Spleen (tissue), 11 donors: Measurements from ENCODE around the gene KIF19. TPM values are rescaled to one million over a fixed set of nuclear protein-coding genes. Genes with fewer than 3 reads are reported as not detected.

Experiments used
- DNase-seq: peaks from one replicate; pipeline ENCODE4 v3.0.0-alpha.2; 2020
- H3K27ac ChIP-seq, 8 donors: fragments of 200-600 bp; sonication (generic) in 7 of 8; 1 replicate in 4 of 8; 2 replicates in 4 of 8; pipeline versions ENCODE4 v1.5.0 to v1.8.0; 2016 to 2021; ENCODE audit warnings: inconsistent platforms in 4 of 8, mild to moderate bottlenecking in 4 of 8, moderate library complexity in 1 of 8
- H3K27me3 ChIP-seq, 7 donors: fragments of 200-600 bp; sonication (generic) in 6 of 7; replicated peaks in 1 of 7; 1 replicate in 4 of 7; 2 replicates in 3 of 7; pipeline versions ENCODE4 v1.5.0 to v1.8.0; 2016 to 2021; ENCODE audit warnings: inconsistent platforms in 3 of 7, mild to moderate bottlenecking in 1 of 7
- H3K36me3 ChIP-seq, 6 donors: fragments of 200-600 bp; sonication (generic) in 5 of 6; 1 replicate in 4 of 6; 2 replicates in 2 of 6; pipeline versions ENCODE4 v1.5.0 to v1.8.0; 2016 to 2021; ENCODE audit warnings: inconsistent platforms in 2 of 6
- H3K4me1 ChIP-seq, 6 donors: fragments of 200-600 bp; sonication (generic) in 5 of 6; 1 replicate in 3 of 6; 2 replicates in 3 of 6; pipeline versions ENCODE4 v1.5.0 to v1.8.0; 2016 to 2021; ENCODE audit warnings: inconsistent platforms in 3 of 6
- H3K4me3 ChIP-seq, 8 donors: fragments of 200-600 bp; sonication (generic) in 7 of 8; 1 replicate in 4 of 8; 2 replicates in 4 of 8; pipeline versions ENCODE4 v1.5.0 to v1.8.0; 2016 to 2021; ENCODE audit warnings: inconsistent platforms in 4 of 8, mild to moderate bottlenecking in 4 of 8, moderate library complexity in 2 of 8
- H3K9me3 ChIP-seq, 8 donors: fragments of 200-600 bp; sonication (generic) in 7 of 8; 1 replicate in 4 of 8; 2 replicates in 4 of 8; pipeline versions ENCODE4 v1.5.0 to v1.8.0; 2016 to 2021; ENCODE audit warnings: inconsistent platforms in 4 of 8
- POLR2A ChIP-seq, 3 donors: fragments of 450-650 bp; IDR thresholded peaks; one replicate each; pipeline ENCODE4 v1.5.1; 2017; ENCODE audit warnings: antibody characterized with exemption in 3 of 3, mild to moderate bottlenecking in 1 of 3
- POLR2AphosphoS5 ChIP-seq, 3 donors: sonication (generic); formaldehyde crosslinking; IDR thresholded peaks; one replicate each; pipeline ENCODE4 v1.5.1; 2017; ENCODE audit warnings: antibody characterized with exemption in 3 of 3
- WGBS, 5 donors: extraction: QIAGEN DNeasy Blood & Tissue Kit in 3 of 5; methylation state at CpG; one replicate each; pipeline versions ENCODE4 v1.1.5 to v1.1.7; 2013 to 2018; 5-methylcytosine and 5-hydroxymethylcytosine counted together
- intact Hi-C: fragments of 100-400 bp; cut with DNase I; formaldehyde crosslinking; loops from one replicate; pipeline ENCODE4 v1.15.0; 2023; ENCODE audit warnings: low total_unique reads
- polyA plus RNA-seq, 3 donors: library from polyadenylated mRNA; stranded (reverse); fragments of 200-250 nt; gene quantifications; one replicate each; pipeline ENCODE4 v1.2.1, GENCODE V29; 2013
- total RNA-seq, 7 donors: library from RNA; depleted of rRNA in 3 of 7; stranded (reverse); fragments of >200 nt in 3 of 7; fragmentation: NEBNext Ultra II Directional in 4 of 7; extraction: Animal tissue kit (Norgen Biotek cat#: 25700) in 4 of 7; gene quantifications; one replicate each; pipeline versions ENCODE4 v1.1.0 to v1.2.1, GENCODE V29; 2016 to 2021
- TF ChIP-seq, protein P1 (sequence below), 11 experiments: fragments of 200-600 bp in 7 of 11; fragments of 450-650 bp in 4 of 11; sonication (generic) in 4 of 11; IDR thresholded peaks in 8 of 11; conservative IDR thresholded peaks in 3 of 11; 1 replicate in 7 of 11; 2 replicates in 4 of 11; pipeline versions ENCODE4 v1.4.0 to v1.8.0; 2016 to 2021; ENCODE audit warnings: antibody characterized with exemption in 11 of 11, inconsistent platforms in 4 of 11, mild to moderate bottlenecking in 1 of 11
- donor health status: healthy with polysubstance abuse.
- donor health status: DM: no; HTN: no; CAD: no; lungs with moderate emphysema.
- donor health status: DM: no; HTN: no; CAD: no.
- donor health status: Bipolar disorder and iron deficiency.
- donor health status: healthy.
- donor health status: DM: no; HTN: no; CAD: no.
- donor health status: DM: yes; HTN: yes; CAD: no.

The KIF19 gene
- total and polyA plus RNA-seq, 10 donors, result 5.7 to 48.2 (median 22.6) TPM

DNA sequence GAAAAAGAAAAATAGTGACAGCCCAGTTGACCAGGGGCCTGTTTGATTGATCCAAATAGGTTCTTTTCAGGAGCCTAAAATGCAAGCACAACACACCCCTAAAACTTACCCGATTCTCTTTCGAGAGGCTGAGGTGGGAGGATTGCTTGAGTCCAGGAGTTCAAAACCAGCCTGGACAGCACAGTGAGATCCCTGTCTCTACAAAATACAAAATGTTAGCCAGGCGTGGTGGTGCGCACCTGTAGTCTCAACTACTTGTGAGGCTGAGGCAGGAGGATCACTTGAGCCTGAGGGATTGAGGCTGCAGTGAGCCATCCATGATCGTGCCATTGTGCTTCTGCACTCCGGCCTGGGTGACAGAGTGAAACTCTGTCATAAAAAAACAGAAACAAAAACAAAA lies 1.5 kb upstream of the KIF19 start:
- peak overlapping the region in 5 of 8 donors; percentile 54 to 75 (median 67) for H3K27ac ChIP-seq
- DNase-seq, result no peak
- no peak overlapping the region for H3K4me3 ChIP-seq
- H3K36me3 ChIP-seq, result peaks cover 0 to 5% (median 0%) of the 10 kb centered on the region in 6 donors
- intact Hi-C loops, result no loop called here
- peaks cover 0 to 51% (median 11%) of the 10 kb centered on the region in 7 donors for H3K27me3 ChIP-seq
- no peaks in the 10 kb centered on the region for H3K9me3 ChIP-seq
- WGBS, 5 donors, result 79 to 94% (median 91%) methylated on average over 6 of the region's 6 CpGs
- TF ChIP-seq POLR2AphosphoS5 (IDR thresholded peaks at IDR 0.05) (no peak), POLR2A (IDR thresholded peaks at IDR 0.05) (no peak)
- TF ChIP-seq, protein P1, sequence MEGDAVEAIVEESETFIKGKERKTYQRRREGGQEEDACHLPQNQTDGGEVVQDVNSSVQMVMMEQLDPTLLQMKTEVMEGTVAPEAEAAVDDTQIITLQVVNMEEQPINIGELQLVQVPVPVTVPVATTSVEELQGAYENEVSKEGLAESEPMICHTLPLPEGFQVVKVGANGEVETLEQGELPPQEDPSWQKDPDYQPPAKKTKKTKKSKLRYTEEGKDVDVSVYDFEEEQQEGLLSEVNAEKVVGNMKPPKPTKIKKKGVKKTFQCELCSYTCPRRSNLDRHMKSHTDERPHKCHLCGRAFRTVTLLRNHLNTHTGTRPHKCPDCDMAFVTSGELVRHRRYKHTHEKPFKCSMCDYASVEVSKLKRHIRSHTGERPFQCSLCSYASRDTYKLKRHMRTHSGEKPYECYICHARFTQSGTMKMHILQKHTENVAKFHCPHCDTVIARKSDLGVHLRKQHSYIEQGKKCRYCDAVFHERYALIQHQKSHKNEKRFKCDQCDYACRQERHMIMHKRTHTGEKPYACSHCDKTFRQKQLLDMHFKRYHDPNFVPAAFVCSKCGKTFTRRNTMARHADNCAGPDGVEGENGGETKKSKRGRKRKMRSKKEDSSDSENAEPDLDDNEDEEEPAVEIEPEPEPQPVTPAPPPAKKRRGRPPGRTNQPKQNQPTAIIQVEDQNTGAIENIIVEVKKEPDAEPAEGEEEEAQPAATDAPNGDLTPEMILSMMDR (IDR thresholded peaks at IDR 0.05 in 8 of 11, conservative IDR thresholded peaks at IDR 0.05 in 3 of 11), result no peak
- H3K4me1 ChIP-seq, result peaks cover 17 to 49% (median 32%) of the 10 kb centered on the region in 6 donors

- no peak for DNase-seq
- intact Hi-C loops, result no loop called here
- Histone ChIP-seq H3K27me3 (peaks cover 0 to 51% (median 11%) of the 10 kb centered on the region in 7 donors), H3K9me3 (no peaks in the 10 kb centered on the region), H3K36me3 (peaks cover 0 to 5% (median 0%) of the 10 kb centered on the region in 6 donors), H3K4me3 (peak overlapping the region in 6 of 8 donors; percentile 39 to 66 (median 46)), H3K27ac (peak overlapping the region in 7 of 8 donors; percentile 39 to 75 (median 65)), H3K4me1 (peaks cover 17 to 57% (median 32%) of the 10 kb centered on the region in 6 donors)
- TF ChIP-seq POLR2A (IDR thresholded peaks at IDR 0.05) (no peak), POLR2AphosphoS5 (IDR thresholded peaks at IDR 0.05) (no peak)
- TF ChIP-seq, protein P1 (IDR thresholded peaks at IDR 0.05 in 8 of 11, conservative IDR thresholded peaks at IDR 0.05 in 3 of 11), result no peak
- 18 to 37% (median 34%) methylated on average over 9 to 11 of the region's 11 CpGs for WGBS, 5 donors
These were observed 667 bp upstream of the KIF19 start for GRCh38 chr17:74325376-74325742.

DNA sequence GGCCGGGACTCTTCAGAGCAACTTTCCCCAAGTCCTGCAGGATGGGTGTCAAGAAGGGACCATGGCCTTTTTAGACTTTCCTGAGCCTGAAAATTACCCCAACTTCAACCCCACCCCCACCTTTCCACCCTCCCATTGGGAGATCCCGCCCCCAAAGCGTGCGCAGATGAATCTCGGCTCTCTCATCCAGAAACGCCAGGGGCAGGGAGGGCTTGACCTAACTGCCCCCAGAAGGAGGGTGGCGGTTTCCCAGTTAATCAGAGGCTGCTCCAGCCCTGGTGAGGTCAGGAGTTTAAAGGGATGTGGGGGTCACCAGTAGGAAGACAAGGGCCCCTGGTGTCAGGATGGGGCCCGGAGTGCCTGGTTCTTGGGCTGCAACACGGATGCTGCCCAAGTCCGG lies 480 bp downstream of the KIF19 start:
- no peak for DNase-seq
- TF ChIP-seq POLR2AphosphoS5 (IDR thresholded peaks at IDR 0.05), result no peak
- Histone ChIP-seq H3K27ac (peak overlapping the region in 5 of 8 donors; percentile 54 to 75 (median 67)), H3K27me3 (peaks cover 0 to 51% (median 11%) of the 10 kb centered on the region in 7 donors), H3K9me3 (no peaks in the 10 kb centered on the region), H3K36me3 (peaks cover 0 to 5% (median 0%) of the 10 kb centered on the region in 6 donors), H3K4me3 (peak overlapping the region; percentile 7 to 66 (median 46)), H3K4me1 (peaks cover 17 to 57% (median 32%) of the 10 kb centered on the region in 6 donors)
- 31 to 38% (median 32%) methylated on average over 10 of the region's 10 CpGs for WGBS, 5 donors
- intact Hi-C loops, result no loop called here

DNA sequence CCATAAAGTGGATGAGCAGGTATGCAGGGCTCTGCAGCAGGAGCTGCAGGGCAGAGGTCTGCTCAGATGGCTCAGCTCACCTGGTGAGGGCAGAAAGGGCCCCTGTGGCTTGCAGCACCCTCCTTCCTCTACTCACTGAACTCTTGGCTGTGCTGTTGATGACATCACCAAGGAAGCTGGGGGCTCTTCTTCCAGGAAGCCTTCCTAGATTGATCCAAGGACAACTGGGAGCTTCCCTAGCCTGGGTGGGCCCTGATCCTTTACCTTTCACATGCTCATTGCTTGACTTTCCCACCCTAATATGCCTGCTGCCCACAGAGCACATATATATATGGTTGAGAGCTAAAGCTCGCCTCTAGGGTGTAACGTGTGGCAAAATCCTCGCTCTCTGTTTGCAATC lies 2.5 kb downstream of the KIF19 start:
- peaks cover 0 to 42% (median 11%) of the 10 kb centered on the region in 7 donors for H3K27me3 ChIP-seq
- peaks cover 17 to 66% (median 37%) of the 10 kb centered on the region in 6 donors for H3K4me1 ChIP-seq
- H3K36me3 ChIP-seq, result peaks cover 0 to 5% (median 0%) of the 10 kb centered on the region in 6 donors
- H3K27ac ChIP-seq, result no peak overlapping the region
- intact Hi-C loops, result no loop called here
- no peaks in the 10 kb centered on the region for H3K9me3 ChIP-seq
- no peak for DNase-seq
- WGBS, 5 donors, result 91 to 98% (median 93%) methylated on average over 3 of the region's 3 CpGs
- no peak overlapping the region for H3K4me3 ChIP-seq
- TF ChIP-seq POLR2A (IDR thresholded peaks at IDR 0.05) (no peak), POLR2AphosphoS5 (IDR thresholded peaks at IDR 0.05) (no peak)
- TF ChIP-seq, protein P1 (IDR thresholded peaks at IDR 0.05 in 8 of 11, conservative IDR thresholded peaks at IDR 0.05 in 3 of 11), result no peak
